B cell (primary cell): ENCODE measurements around the gene CDC45.

Experiments
- CTCF ChIP-seq: fragments of 200-600 bp; IDR thresholded peaks from one replicate; pipeline ENCODE4 v1.8.0; 2022; ENCODE audit warnings: antibody characterized with exemption, mild to moderate bottlenecking
- EZH2 ChIP-seq: IDR thresholded peaks from 2 replicates; pipeline ENCODE4 v1.6.1; 2012; ENCODE audit warnings: borderline replicate concordance, low read depth, mild to moderate bottlenecking, moderate library complexity, low read length; ENCODE audit not compliant: insufficient read depth, poor library complexity, severe bottlenecking

GRCh38 chr22:19530751-19531150 lies 51.0 kb downstream of the CDC45 start:
- TF ChIP-seq CTCF (no peak), EZH2 (no peak)
